Esophagus squamous epithelium (tissue), 4 donors: ENCODE measurements around the gene OR5AU1.

ENCODE experiments used
- CTCF ChIP-seq, 6 experiments: fragments of 450-650 bp in 4 of 6; fragments of 200-600 bp in 2 of 6; sonication (generic) in 2 of 6; IDR thresholded peaks; one replicate each; pipeline ENCODE4 v1.5.1; 2016 to 2019; ENCODE audit warnings: antibody characterized with exemption in 6 of 6, mild to moderate bottlenecking in 4 of 6, moderate library complexity in 4 of 6
- POLR2A ChIP-seq, 4 donors: fragments of 450-650 bp; IDR thresholded peaks; one replicate each; pipeline ENCODE4 v1.6.1; 2017; ENCODE audit warnings: antibody characterized with exemption in 4 of 4, mild to moderate bottlenecking in 4 of 4, moderate library complexity in 3 of 4

GRCh38 chr14:21199611-21200560 lies 44.0 kb upstream of the OR5AU1 start:
- TF ChIP-seq CTCF (IDR thresholded peaks at IDR 0.05) (no peak), POLR2A (IDR thresholded peaks at IDR 0.05) (no peak)
